ENCODE results near the gene BAIAP2L1.
A peak's percentile ranks its signal among the peaks of the same experiment; 100 is the strongest.
"Not testable (repeated sequence)": the region's sequence is repeated elsewhere in the genome, so short reads cannot be mapped to it uniquely, and the experiment has no call there.

The BAIAP2L1 gene

GRCh38 chr7:98317366-98318040, 83.4 kb downstream of the BAIAP2L1 start:
- no peak for DNase-seq

GRCh38 chr7:98315994-98316527, 84.8 kb downstream of the BAIAP2L1 start:
- DNase-seq, result not testable (repeated sequence)

- DNase-seq, result no peak
Measured at GRCh38 chr7:98315318-98315993, 85.4 kb downstream of the BAIAP2L1 start.

- no peak for DNase-seq
Measured at GRCh38 chr7:98314469-98314868, 86.4 kb downstream of the BAIAP2L1 start.

- DNase-seq, result no peak
Measured at GRCh38 chr7:98312201-98312600, 88.7 kb downstream of the BAIAP2L1 start.

- no peak for DNase-seq
Measured at GRCh38 chr7:98309566-98309965, 91.3 kb downstream of the BAIAP2L1 start.

- no peak for DNase-seq
Measured at GRCh38 chr7:98307971-98308466, 92.9 kb downstream of the BAIAP2L1 start.

- DNase-seq, result no peak
Measured at GRCh38 chr7:98305951-98306535, 94.8 kb downstream of the BAIAP2L1 start.

- no peak for DNase-seq
Measured at GRCh38 chr7:98303906-98304305, 97.0 kb downstream of the BAIAP2L1 start.

GRCh38 chr7:98303176-98303865, 97.6 kb downstream of the BAIAP2L1 start:
- no peak for DNase-seq

- DNase-seq, result no peak
Measured at GRCh38 chr7:98301693-98302470, 99.0 kb downstream of the BAIAP2L1 start.

- DNase-seq, result no peak
Measured at GRCh38 chr7:98300595-98301372, 100.1 kb downstream of the BAIAP2L1 start.

GRCh38 chr7:98297626-98298286, 103.1 kb downstream of the BAIAP2L1 start:
- no peak for DNase-seq

GRCh38 chr7:98296833-98297232, 104.1 kb downstream of the BAIAP2L1 start:
- DNase-seq, result no peak

GRCh38 chr7:98295467-98296192, 105.3 kb downstream of the BAIAP2L1 start:
- no peak for DNase-seq

- DNase-seq, result peak; percentile 65
Measured at GRCh38 chr7:98294798-98295382, 106.0 kb downstream of the BAIAP2L1 start.

GRCh38 chr7:98294326-98294725, 106.6 kb downstream of the BAIAP2L1 start:
- DNase-seq, result no peak

GRCh38 chr7:98293746-98294145, 107.1 kb downstream of the BAIAP2L1 start:
- no peak for DNase-seq

- DNase-seq, result no peak
Measured at GRCh38 chr7:98293265-98293664, 107.6 kb downstream of the BAIAP2L1 start.

GRCh38 chr7:98291717-98292116, 109.2 kb downstream of the BAIAP2L1 start:
- no peak for DNase-seq

Data from femur (tissue), 1 donor.